Smooth muscle cell (in vitro differentiated cells): ENCODE measurements around the gene PRXL2C. TPM values are rescaled to one million over a fixed set of nuclear protein-coding genes. Genes with fewer than 3 reads are reported as not detected.

Experiments
- polyA plus RNA-seq: library from polyadenylated mRNA; unstranded; fragments of >200 nt; fragmentation: Nextera tagmentation; extraction: Ambion mirVana; gene quantifications from 2 replicates; pipeline ENCODE4 v1.2.1, GENCODE V29; 2016
- total RNA-seq: library from RNA; depleted of rRNA; stranded (reverse); fragments of >200 nt; gene quantifications from 2 replicates; pipeline ENCODE4 v1.2.3, GENCODE V29; 2014

PRXL2C gene
- total and polyA plus RNA-seq, 2 experiments from 2014 or later: 3.5 to 3.9 TPM

Other genes with a start within 250 kb of the PRXL2C start
- gene ZNF367, start 236.9 kb downstream of the PRXL2C start, total RNA-seq: 2.8 and 3.9 TPM in 2 replicates
- gene ZNF367, start 236.9 kb downstream of the PRXL2C start, polyA plus RNA-seq: 1.3 and 3.2 TPM in 2 replicates
- gene HABP4, start 205.1 kb downstream of the PRXL2C start, total RNA-seq: 12.1 and 13.5 TPM in 2 replicates
- gene HABP4, start 205.1 kb downstream of the PRXL2C start, polyA plus RNA-seq: 26.8 and 28.9 TPM in 2 replicates
- 16.0 and 24.6 TPM in 2 replicates for gene CDC14B, start 35.5 kb downstream of the PRXL2C start, total RNA-seq
- 5.7 and 9.0 TPM in 2 replicates for gene CDC14B, start 35.5 kb downstream of the PRXL2C start, polyA plus RNA-seq
- gene ZNF510, start 122.8 kb upstream of the PRXL2C start, total RNA-seq: 9.9 and 10.7 TPM in 2 replicates
- 2.1 and 2.4 TPM in 2 replicates for gene ZNF510, start 122.8 kb upstream of the PRXL2C start, polyA plus RNA-seq
- 4.3 and 6.1 TPM in 2 replicates for gene ZNF782, start 199.2 kb upstream of the PRXL2C start, total RNA-seq
- gene ZNF782, start 199.2 kb upstream of the PRXL2C start, polyA plus RNA-seq: 0.53 and 0.98 TPM in 2 replicates